ENCODE data around the gene CLASP1. TPM values are rescaled to one million over a fixed set of nuclear protein-coding genes. Genes with fewer than 3 reads are reported as not detected.

Gene CLASP1
- total and polyA plus RNA-seq, 2 experiments from 2014 or later: 20.1 to 45.9 TPM

DNA sequence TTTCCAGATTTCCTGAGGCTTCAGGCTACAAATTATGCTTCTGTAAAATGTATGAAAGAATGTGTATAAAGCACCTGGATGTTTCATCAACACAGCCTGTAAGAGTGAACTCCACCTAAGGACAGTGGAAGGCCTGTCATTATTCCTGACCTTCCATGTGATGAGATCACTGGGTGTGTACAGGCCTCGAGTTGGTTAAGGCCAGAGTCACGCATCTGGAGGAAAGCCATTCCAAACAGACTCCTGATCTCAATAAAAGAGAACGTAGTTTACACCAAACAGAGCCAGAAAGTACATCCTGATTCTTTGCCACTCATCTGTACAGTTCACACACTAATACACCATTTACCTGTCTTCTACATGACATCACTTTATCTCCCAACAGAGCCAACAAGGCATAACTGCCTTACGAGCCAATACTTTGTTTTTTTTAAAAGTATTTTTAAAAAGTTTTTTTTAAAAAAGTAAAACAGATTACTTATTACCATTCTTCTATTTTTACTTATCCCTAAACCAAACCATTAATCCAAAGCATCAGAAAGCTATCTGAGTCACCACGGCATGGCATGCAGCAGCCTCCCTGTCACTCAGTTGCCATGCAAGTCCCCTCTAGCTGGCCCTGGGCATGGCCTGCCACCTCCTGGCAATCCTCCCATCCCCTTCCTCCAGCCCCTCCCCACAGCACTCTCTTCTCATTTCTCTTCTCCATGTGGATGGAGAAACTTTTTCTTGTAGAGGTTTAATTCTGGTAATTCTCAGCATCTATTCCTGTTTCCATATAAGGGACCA is 285.4 kb downstream of the CLASP1 start:
- no peak overlapping the region for H3K4me2 ChIP-seq
- no peak for TF ChIP-seq EZH2phosphoT487 (IDR thresholded peaks at IDR 0.05; ENCODE audit: low read depth, severe bottlenecking, unreplicated experiment)
- TF ChIP-seq EZH2 (IDR thresholded peaks at IDR 0.05; ENCODE audit: borderline replicate concordance): no peak
- TF ChIP-seq, protein P1, sequence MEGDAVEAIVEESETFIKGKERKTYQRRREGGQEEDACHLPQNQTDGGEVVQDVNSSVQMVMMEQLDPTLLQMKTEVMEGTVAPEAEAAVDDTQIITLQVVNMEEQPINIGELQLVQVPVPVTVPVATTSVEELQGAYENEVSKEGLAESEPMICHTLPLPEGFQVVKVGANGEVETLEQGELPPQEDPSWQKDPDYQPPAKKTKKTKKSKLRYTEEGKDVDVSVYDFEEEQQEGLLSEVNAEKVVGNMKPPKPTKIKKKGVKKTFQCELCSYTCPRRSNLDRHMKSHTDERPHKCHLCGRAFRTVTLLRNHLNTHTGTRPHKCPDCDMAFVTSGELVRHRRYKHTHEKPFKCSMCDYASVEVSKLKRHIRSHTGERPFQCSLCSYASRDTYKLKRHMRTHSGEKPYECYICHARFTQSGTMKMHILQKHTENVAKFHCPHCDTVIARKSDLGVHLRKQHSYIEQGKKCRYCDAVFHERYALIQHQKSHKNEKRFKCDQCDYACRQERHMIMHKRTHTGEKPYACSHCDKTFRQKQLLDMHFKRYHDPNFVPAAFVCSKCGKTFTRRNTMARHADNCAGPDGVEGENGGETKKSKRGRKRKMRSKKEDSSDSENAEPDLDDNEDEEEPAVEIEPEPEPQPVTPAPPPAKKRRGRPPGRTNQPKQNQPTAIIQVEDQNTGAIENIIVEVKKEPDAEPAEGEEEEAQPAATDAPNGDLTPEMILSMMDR (IDR thresholded peaks at IDR 0.05; ENCODE audit: poor library complexity): no peak
- H3K4me3 ChIP-seq: no peak overlapping the region
- H3K4me1 ChIP-seq (ENCODE audit: insufficient read depth): no peaks in the 10 kb centered on the region
- H3K9me2 ChIP-seq (replicated peaks; ENCODE audit: insufficient read depth): no peaks in the 10 kb centered on the region
- H2AFZ ChIP-seq: no peak overlapping the region
- H4K20me1 ChIP-seq (ENCODE audit: insufficient read depth, poor library complexity, severe bottlenecking): no peaks in the 10 kb centered on the region
- H3K27me3 ChIP-seq: no peaks in the 10 kb centered on the region
- no peak overlapping the region for H3K27ac ChIP-seq
- DNase-seq (ENCODE audit: low spot score): no peak
- H3K79me2 ChIP-seq: no peaks in the 10 kb centered on the region
- no peaks in the 10 kb centered on the region for H3K36me3 ChIP-seq (replicated peaks; ENCODE audit: insufficient read depth, low read depth)
- H3K9me3 ChIP-seq (ENCODE audit: low read depth): no peaks in the 10 kb centered on the region
- WGBS (ENCODE audit: low lambda C conversion rate, missing lambda C conversion rate): 75% methylated on average over 5 of the region's 5 CpGs

- no peaks in the 10 kb centered on the region for H3K79me2 ChIP-seq
- TF ChIP-seq EZH2phosphoT487 (IDR thresholded peaks at IDR 0.05; ENCODE audit: low read depth, severe bottlenecking, unreplicated experiment) (no peak), EZH2 (IDR thresholded peaks at IDR 0.05; ENCODE audit: borderline replicate concordance) (no peak)
- TF ChIP-seq, protein P1 (IDR thresholded peaks at IDR 0.05; ENCODE audit: poor library complexity): no peak
- H3K9me3 ChIP-seq (ENCODE audit: low read depth): no peaks in the 10 kb centered on the region
- H3K27ac ChIP-seq: no peak overlapping the region
- no peaks in the 10 kb centered on the region for H4K20me1 ChIP-seq (ENCODE audit: insufficient read depth, poor library complexity, severe bottlenecking)
- no peaks in the 10 kb centered on the region for H3K36me3 ChIP-seq (replicated peaks; ENCODE audit: insufficient read depth, low read depth)
- H3K27me3 ChIP-seq: no peaks in the 10 kb centered on the region
- no peak overlapping the region for H3K4me2 ChIP-seq
- no peaks in the 10 kb centered on the region for H3K9me2 ChIP-seq (replicated peaks; ENCODE audit: insufficient read depth)
- WGBS (ENCODE audit: low lambda C conversion rate, missing lambda C conversion rate): 69% methylated on average over 4 of the region's 4 CpGs
- no peaks in the 10 kb centered on the region for H3K4me1 ChIP-seq (ENCODE audit: insufficient read depth)
- H3K4me3 ChIP-seq: no peak overlapping the region
- H2AFZ ChIP-seq: no peak overlapping the region
- DNase-seq (ENCODE audit: low spot score): no peak
Measured at GRCh38 chr2:121362774-121363173, 286.5 kb downstream of the CLASP1 start.

DNA sequence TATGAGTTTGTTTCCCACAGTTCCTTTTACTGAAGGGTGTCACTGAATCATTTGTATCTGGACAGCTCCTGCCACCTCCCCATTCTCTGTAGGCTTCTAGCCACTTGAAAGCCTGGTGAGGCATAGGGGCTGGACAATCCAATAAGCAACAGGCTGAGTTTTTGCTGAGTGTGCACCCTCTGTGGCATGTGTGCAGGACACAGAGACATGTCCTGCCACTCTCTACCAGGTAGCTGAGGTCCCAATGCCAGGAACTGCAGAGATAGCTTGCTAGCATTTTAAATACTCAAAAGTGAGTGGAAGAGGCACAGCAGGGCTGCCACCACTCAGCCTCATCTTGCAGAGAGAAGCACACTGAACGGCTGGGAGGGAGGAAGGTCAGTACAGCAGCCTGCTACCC is 287.0 kb downstream of the CLASP1 start:
- no peak overlapping the region for H3K4me3 ChIP-seq
- no peaks in the 10 kb centered on the region for H3K27me3 ChIP-seq
- H3K79me2 ChIP-seq: no peaks in the 10 kb centered on the region
- WGBS (ENCODE audit: low lambda C conversion rate, missing lambda C conversion rate): 90% methylated on average over 1 of the region's 1 CpG
- H3K4me2 ChIP-seq: no peak overlapping the region
- no peaks in the 10 kb centered on the region for H3K9me2 ChIP-seq (replicated peaks; ENCODE audit: insufficient read depth)
- H3K27ac ChIP-seq: no peak overlapping the region
- no peaks in the 10 kb centered on the region for H3K36me3 ChIP-seq (replicated peaks; ENCODE audit: insufficient read depth, low read depth)
- no peak overlapping the region for H2AFZ ChIP-seq
- no peak for DNase-seq (ENCODE audit: low spot score)
- H3K9me3 ChIP-seq (ENCODE audit: low read depth): no peaks in the 10 kb centered on the region
- H4K20me1 ChIP-seq (ENCODE audit: insufficient read depth, poor library complexity, severe bottlenecking): no peaks in the 10 kb centered on the region
- no peaks in the 10 kb centered on the region for H3K4me1 ChIP-seq (ENCODE audit: insufficient read depth)
- TF ChIP-seq EZH2 (IDR thresholded peaks at IDR 0.05; ENCODE audit: borderline replicate concordance) (no peak), EZH2phosphoT487 (IDR thresholded peaks at IDR 0.05; ENCODE audit: low read depth, severe bottlenecking, unreplicated experiment) (no peak)
- TF ChIP-seq, protein P1 (IDR thresholded peaks at IDR 0.05; ENCODE audit: poor library complexity): no peak

Measured in hepatocyte (in vitro differentiated cells).